Neuron (in vitro differentiated cells): ENCODE data around the gene ETDA.
"Not testable (repeated sequence)": the region's sequence is repeated elsewhere in the genome, so short reads cannot be mapped to it uniquely, and the experiment has no call there.

Experiments
- H2AFZ ChIP-seq: one replicate; pipeline ENCODE4 v1.6.1; 2013; ENCODE audit warnings: low read depth, mild to moderate bottlenecking, inconsistent platforms, low read length, moderate library complexity
- H3K27me3 ChIP-seq: one replicate; pipeline ENCODE4 v1.6.1; 2013; ENCODE audit warnings: low read length; ENCODE audit not compliant: insufficient read depth
- H3K36me3 ChIP-seq: one replicate; pipeline ENCODE4 v1.6.1; 2013; ENCODE audit warnings: low read length; ENCODE audit not compliant: insufficient read depth
- H3K4me1 ChIP-seq: one replicate; pipeline ENCODE4 v1.6.1; 2013; ENCODE audit warnings: low read length; ENCODE audit not compliant: insufficient read depth
- H3K4me3 ChIP-seq: 2 replicates; pipeline ENCODE4 v1.5.1; 2013; ENCODE audit warnings: mild to moderate bottlenecking, low read length, moderate library complexity
- H3K9me3 ChIP-seq: one replicate; pipeline ENCODE4 v1.6.1; 2013; ENCODE audit warnings: low read length

Gene ETDA

GRCh38 chrX:135252011-135252518, at the start of gene ETDA:
ETDA (plus strand) TSS chrX:135252061; CDS start chrX:135253277, 1,216 bp downstream.
- not testable (repeated sequence) for H2AFZ ChIP-seq, H3K27me3 ChIP-seq, H3K36me3 ChIP-seq, H3K9me3 ChIP-seq, H3K4me3 ChIP-seq, H3K4me1 ChIP-seq

GRCh38 chrX:135206427-135206826, 45.4 kb upstream of the ETDA start:
- not testable (repeated sequence) for H3K4me1 ChIP-seq, H3K36me3 ChIP-seq

GRCh38 chrX:135213200-135213844, 38.5 kb upstream of the ETDA start:
- Histone ChIP-seq H3K4me3 (no peak overlapping the region), H3K36me3 (no peaks in the 10 kb centered on the region), H3K27me3 (no peaks in the 10 kb centered on the region), H3K9me3 (no peaks in the 10 kb centered on the region), H3K4me1 (no peaks in the 10 kb centered on the region), H2AFZ (no peak overlapping the region)

More at GRCh38 chrX:135206427-135206826, 45.4 kb upstream of the ETDA start:
- H3K27me3 ChIP-seq, H2AFZ ChIP-seq, H3K4me3 ChIP-seq, H3K9me3 ChIP-seq: not testable (repeated sequence)

- H3K9me3 ChIP-seq, H3K4me1 ChIP-seq, H3K4me3 ChIP-seq, H2AFZ ChIP-seq, H3K27me3 ChIP-seq, H3K36me3 ChIP-seq: not testable (repeated sequence)
Observed at GRCh38 chrX:135245989-135246388, 5.9 kb upstream of the ETDA start.

GRCh38 chrX:135256087-135256684, 4.3 kb downstream of the ETDA start:
- not testable (repeated sequence) for H3K4me1 ChIP-seq, H3K27me3 ChIP-seq, H3K9me3 ChIP-seq, H2AFZ ChIP-seq, H3K36me3 ChIP-seq, H3K4me3 ChIP-seq

- H3K4me1 ChIP-seq = no peaks in the 10 kb centered on the region
- H3K4me3 ChIP-seq = no peak overlapping the region
- H2AFZ ChIP-seq = no peak overlapping the region
- H3K27me3 ChIP-seq = no peaks in the 10 kb centered on the region
- H3K9me3 ChIP-seq = no peaks in the 10 kb centered on the region
- H3K36me3 ChIP-seq = no peaks in the 10 kb centered on the region
Observed at GRCh38 chrX:135256923-135257322, 5.1 kb downstream of the ETDA start.

GRCh38 chrX:135257469-135257868, 5.6 kb downstream of the ETDA start:
- Histone ChIP-seq H3K9me3 (no peaks in the 10 kb centered on the region), H2AFZ (no peak overlapping the region), H3K4me3 (no peak overlapping the region), H3K27me3 (no peaks in the 10 kb centered on the region), H3K4me1 (no peaks in the 10 kb centered on the region), H3K36me3 (no peaks in the 10 kb centered on the region)

GRCh38 chrX:135260976-135261375, 9.1 kb downstream of the ETDA start:
- H3K36me3 ChIP-seq, H3K4me1 ChIP-seq, H3K27me3 ChIP-seq, H3K4me3 ChIP-seq, H3K9me3 ChIP-seq, H2AFZ ChIP-seq: not testable (repeated sequence)

- H3K4me3 ChIP-seq, H3K27me3 ChIP-seq, H3K4me1 ChIP-seq, H3K36me3 ChIP-seq, H2AFZ ChIP-seq, H3K9me3 ChIP-seq: not testable (repeated sequence)
Observed at GRCh38 chrX:135263376-135263775, 11.5 kb downstream of the ETDA start.

- Histone ChIP-seq H2AFZ (no peak overlapping the region), H3K36me3 (no peaks in the 10 kb centered on the region), H3K4me3 (no peak overlapping the region), H3K9me3 (peaks cover 1% of the 10 kb centered on the region), H3K27me3 (no peaks in the 10 kb centered on the region), H3K4me1 (no peaks in the 10 kb centered on the region)
Observed at GRCh38 chrX:135264206-135264605, 12.3 kb downstream of the ETDA start.

- Histone ChIP-seq H3K27me3 (no peaks in the 10 kb centered on the region), H3K4me3 (no peak overlapping the region), H3K9me3 (no peaks in the 10 kb centered on the region), H3K36me3 (no peaks in the 10 kb centered on the region), H3K4me1 (peaks cover 6% of the 10 kb centered on the region), H2AFZ (no peak overlapping the region)
Observed at GRCh38 chrX:135273162-135273561, 21.3 kb downstream of the ETDA start.

- no peaks in the 10 kb centered on the region for H3K36me3 ChIP-seq
- peaks cover 6% of the 10 kb centered on the region for H3K4me1 ChIP-seq
- H3K4me3 ChIP-seq = no peak overlapping the region
- no peaks in the 10 kb centered on the region for H3K27me3 ChIP-seq
- no peaks in the 10 kb centered on the region for H3K9me3 ChIP-seq
- H2AFZ ChIP-seq = no peak overlapping the region
Observed at GRCh38 chrX:135275973-135276372, 24.1 kb downstream of the ETDA start.

GRCh38 chrX:135287266-135287823, 35.5 kb downstream of the ETDA start:
- Histone ChIP-seq H2AFZ (no peak overlapping the region), H3K4me3 (no peak overlapping the region)

More at GRCh38 chrX:135287266-135287823, 35.5 kb downstream of the ETDA start:
- Histone ChIP-seq H3K36me3 (peaks cover 4% of the 10 kb centered on the region), H3K27me3 (no peaks in the 10 kb centered on the region), H3K4me1 (no peaks in the 10 kb centered on the region), H3K9me3 (peaks cover 10% of the 10 kb centered on the region)
